GM21423 (cell line): Measurements from ENCODE around the gene TEX51.

Source experiments
- ATAC-seq: cut with Tn5 transposase; IDR thresholded peaks from one replicate; pipeline ENCODE4 v1.9.1; 2021; ENCODE audit warnings: mild to moderate bottlenecking, moderate library complexity; ENCODE audit not compliant: unreplicated experiment

TEX51 gene

GRCh38 chr2:126946318-126947102, 47.8 kb downstream of the TEX51 start:
- no peak for ATAC-seq

- no peak for ATAC-seq
Measured at GRCh38 chr2:126947103-126947429, 48.4 kb downstream of the TEX51 start.

GRCh38 chr2:126949775-126950174, 51.1 kb downstream of the TEX51 start:
- no peak for ATAC-seq

DNA sequence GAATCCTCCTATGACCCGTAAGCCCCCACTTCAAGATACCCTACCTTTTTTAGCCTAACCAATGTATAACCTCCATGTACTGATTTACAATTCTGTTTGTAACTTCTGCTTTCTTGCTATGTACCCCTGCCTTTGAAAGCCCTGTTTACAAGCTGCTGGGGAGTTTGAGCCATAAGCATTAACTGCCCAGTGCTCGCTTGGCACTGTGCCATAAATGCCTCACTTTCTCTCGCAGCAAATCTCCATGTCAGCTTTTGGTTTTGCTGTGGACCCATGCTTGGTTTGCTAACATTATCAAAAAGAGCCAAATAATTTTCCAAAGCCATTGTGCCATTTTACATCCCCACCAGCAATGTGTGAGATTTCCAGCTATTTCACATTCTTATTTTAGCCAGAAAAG, 51.8 kb downstream of the TEX51 start:
- ATAC-seq: no peak
